Spleen (tissue), 11 donors: ENCODE measurements around the gene RANBP1. TPM values are rescaled to one million over a fixed set of nuclear protein-coding genes. Genes with fewer than 3 reads are reported as not detected.

Experiments
- DNase-seq: peaks from one replicate; pipeline ENCODE4 v3.0.0-alpha.2; 2020
- H3K27ac ChIP-seq, 8 donors: fragments of 200-600 bp; sonication (generic) in 7 of 8; 1 replicate in 4 of 8; 2 replicates in 4 of 8; pipeline versions ENCODE4 v1.5.0 to v1.8.0; 2016 to 2021; ENCODE audit warnings: inconsistent platforms in 4 of 8, mild to moderate bottlenecking in 4 of 8, moderate library complexity in 1 of 8
- H3K27me3 ChIP-seq, 7 donors: fragments of 200-600 bp; sonication (generic) in 6 of 7; replicated peaks in 1 of 7; 1 replicate in 4 of 7; 2 replicates in 3 of 7; pipeline versions ENCODE4 v1.5.0 to v1.8.0; 2016 to 2021; ENCODE audit warnings: inconsistent platforms in 3 of 7, mild to moderate bottlenecking in 1 of 7
- H3K36me3 ChIP-seq, 6 donors: fragments of 200-600 bp; sonication (generic) in 5 of 6; 1 replicate in 4 of 6; 2 replicates in 2 of 6; pipeline versions ENCODE4 v1.5.0 to v1.8.0; 2016 to 2021; ENCODE audit warnings: inconsistent platforms in 2 of 6
- H3K4me1 ChIP-seq, 6 donors: fragments of 200-600 bp; sonication (generic) in 5 of 6; 1 replicate in 3 of 6; 2 replicates in 3 of 6; pipeline versions ENCODE4 v1.5.0 to v1.8.0; 2016 to 2021; ENCODE audit warnings: inconsistent platforms in 3 of 6
- H3K4me3 ChIP-seq, 8 donors: fragments of 200-600 bp; sonication (generic) in 7 of 8; 1 replicate in 4 of 8; 2 replicates in 4 of 8; pipeline versions ENCODE4 v1.5.0 to v1.8.0; 2016 to 2021; ENCODE audit warnings: inconsistent platforms in 4 of 8, mild to moderate bottlenecking in 4 of 8, moderate library complexity in 2 of 8
- H3K9me3 ChIP-seq, 8 donors: fragments of 200-600 bp; sonication (generic) in 7 of 8; 1 replicate in 4 of 8; 2 replicates in 4 of 8; pipeline versions ENCODE4 v1.5.0 to v1.8.0; 2016 to 2021; ENCODE audit warnings: inconsistent platforms in 4 of 8
- POLR2A ChIP-seq, 3 donors: fragments of 450-650 bp; IDR thresholded peaks; one replicate each; pipeline ENCODE4 v1.5.1; 2017; ENCODE audit warnings: antibody characterized with exemption in 3 of 3, mild to moderate bottlenecking in 1 of 3
- POLR2AphosphoS5 ChIP-seq, 3 donors: sonication (generic); formaldehyde crosslinking; IDR thresholded peaks; one replicate each; pipeline ENCODE4 v1.5.1; 2017; ENCODE audit warnings: antibody characterized with exemption in 3 of 3
- WGBS, 5 donors: extraction: QIAGEN DNeasy Blood & Tissue Kit in 3 of 5; methylation state at CpG; one replicate each; pipeline versions ENCODE4 v1.1.5 to v1.1.7; 2013 to 2018; 5-methylcytosine and 5-hydroxymethylcytosine counted together
- intact Hi-C: fragments of 100-400 bp; cut with DNase I; formaldehyde crosslinking; loops from one replicate; pipeline ENCODE4 v1.15.0; 2023; ENCODE audit warnings: low total_unique reads
- polyA plus RNA-seq, 3 donors: library from polyadenylated mRNA; stranded (reverse); fragments of 200-250 nt; gene quantifications; one replicate each; pipeline ENCODE4 v1.2.1, GENCODE V29; 2013
- total RNA-seq, 7 donors: library from RNA; depleted of rRNA in 3 of 7; stranded (reverse); fragments of >200 nt in 3 of 7; fragmentation: NEBNext Ultra II Directional in 4 of 7; extraction: Animal tissue kit (Norgen Biotek cat#: 25700) in 4 of 7; gene quantifications; one replicate each; pipeline versions ENCODE4 v1.1.0 to v1.2.1, GENCODE V29; 2016 to 2021
- TF ChIP-seq, protein P1 (sequence below), 11 experiments: fragments of 200-600 bp in 7 of 11; fragments of 450-650 bp in 4 of 11; sonication (generic) in 4 of 11; IDR thresholded peaks in 8 of 11; conservative IDR thresholded peaks in 3 of 11; 1 replicate in 7 of 11; 2 replicates in 4 of 11; pipeline versions ENCODE4 v1.4.0 to v1.8.0; 2016 to 2021; ENCODE audit warnings: antibody characterized with exemption in 11 of 11, inconsistent platforms in 4 of 11, mild to moderate bottlenecking in 1 of 11
- donor health status: healthy with polysubstance abuse.
- donor health status: DM: no; HTN: no; CAD: no; lungs with moderate emphysema.
- donor health status: DM: no; HTN: no; CAD: no.
- donor health status: Bipolar disorder and iron deficiency.
- donor health status: healthy.
- donor health status: DM: no; HTN: no; CAD: no.
- donor health status: DM: yes; HTN: yes; CAD: no.

RANBP1 gene
- total and polyA plus RNA-seq, 10 donors = 52.6 to 111 (median 94.6) TPM

DNA sequence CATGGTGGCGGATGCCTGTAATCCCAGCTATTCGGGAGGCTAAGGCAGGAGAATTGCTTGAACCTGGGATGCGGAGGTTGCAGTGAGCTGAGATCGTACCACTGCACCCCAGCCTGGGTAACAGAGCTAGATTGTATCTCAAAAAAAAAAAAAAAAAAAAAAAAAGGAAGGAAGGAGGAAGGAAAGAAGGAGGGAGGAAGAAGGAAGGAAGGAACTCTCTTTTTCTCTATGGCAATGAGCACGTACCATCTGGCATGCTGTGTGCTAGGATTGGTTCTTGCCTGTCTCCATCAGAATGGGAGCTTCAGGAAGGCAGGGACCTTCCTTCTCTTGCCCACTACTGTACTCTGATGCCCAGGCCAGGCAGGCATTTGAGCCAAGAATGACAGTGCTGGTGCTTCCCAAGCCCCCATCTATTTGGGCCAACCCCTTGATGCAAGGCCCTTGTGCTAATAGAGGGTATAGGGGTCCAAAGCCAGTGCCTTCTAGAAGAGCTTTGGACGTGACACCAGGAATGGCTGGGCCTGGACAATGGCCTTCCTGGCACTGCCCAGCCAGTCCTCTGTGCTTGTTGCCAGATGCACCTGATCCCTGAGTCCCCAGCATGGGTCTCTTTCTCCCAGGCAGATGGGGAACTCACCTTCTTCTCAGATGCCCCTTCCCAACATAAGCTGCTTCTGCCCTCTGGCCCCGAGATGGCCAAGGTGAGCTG is 46.4 kb upstream of the RANBP1 start:
- no peak for TF ChIP-seq POLR2A (IDR thresholded peaks at IDR 0.05)
- TF ChIP-seq, protein P1, sequence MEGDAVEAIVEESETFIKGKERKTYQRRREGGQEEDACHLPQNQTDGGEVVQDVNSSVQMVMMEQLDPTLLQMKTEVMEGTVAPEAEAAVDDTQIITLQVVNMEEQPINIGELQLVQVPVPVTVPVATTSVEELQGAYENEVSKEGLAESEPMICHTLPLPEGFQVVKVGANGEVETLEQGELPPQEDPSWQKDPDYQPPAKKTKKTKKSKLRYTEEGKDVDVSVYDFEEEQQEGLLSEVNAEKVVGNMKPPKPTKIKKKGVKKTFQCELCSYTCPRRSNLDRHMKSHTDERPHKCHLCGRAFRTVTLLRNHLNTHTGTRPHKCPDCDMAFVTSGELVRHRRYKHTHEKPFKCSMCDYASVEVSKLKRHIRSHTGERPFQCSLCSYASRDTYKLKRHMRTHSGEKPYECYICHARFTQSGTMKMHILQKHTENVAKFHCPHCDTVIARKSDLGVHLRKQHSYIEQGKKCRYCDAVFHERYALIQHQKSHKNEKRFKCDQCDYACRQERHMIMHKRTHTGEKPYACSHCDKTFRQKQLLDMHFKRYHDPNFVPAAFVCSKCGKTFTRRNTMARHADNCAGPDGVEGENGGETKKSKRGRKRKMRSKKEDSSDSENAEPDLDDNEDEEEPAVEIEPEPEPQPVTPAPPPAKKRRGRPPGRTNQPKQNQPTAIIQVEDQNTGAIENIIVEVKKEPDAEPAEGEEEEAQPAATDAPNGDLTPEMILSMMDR (IDR thresholded peaks at IDR 0.05 in 8 of 11, conservative IDR thresholded peaks at IDR 0.05 in 3 of 11) = no peak
- no peak for TF ChIP-seq POLR2AphosphoS5 (IDR thresholded peaks at IDR 0.05)
- H3K9me3 ChIP-seq = no peaks in the 10 kb centered on the region
- H3K4me3 ChIP-seq = no peak overlapping the region
- 83 to 92% (median 89%) methylated on average over 7 of the region's 7 CpGs for WGBS, 5 donors
- intact Hi-C loops = no loop called here
- no peaks in the 10 kb centered on the region for H3K4me1 ChIP-seq
- no peak overlapping the region for H3K27ac ChIP-seq
- H3K36me3 ChIP-seq = peaks cover 0 to 23% (median 3%) of the 10 kb centered on the region in 6 donors
- H3K27me3 ChIP-seq = no peaks in the 10 kb centered on the region
- DNase-seq = no peak

DNA sequence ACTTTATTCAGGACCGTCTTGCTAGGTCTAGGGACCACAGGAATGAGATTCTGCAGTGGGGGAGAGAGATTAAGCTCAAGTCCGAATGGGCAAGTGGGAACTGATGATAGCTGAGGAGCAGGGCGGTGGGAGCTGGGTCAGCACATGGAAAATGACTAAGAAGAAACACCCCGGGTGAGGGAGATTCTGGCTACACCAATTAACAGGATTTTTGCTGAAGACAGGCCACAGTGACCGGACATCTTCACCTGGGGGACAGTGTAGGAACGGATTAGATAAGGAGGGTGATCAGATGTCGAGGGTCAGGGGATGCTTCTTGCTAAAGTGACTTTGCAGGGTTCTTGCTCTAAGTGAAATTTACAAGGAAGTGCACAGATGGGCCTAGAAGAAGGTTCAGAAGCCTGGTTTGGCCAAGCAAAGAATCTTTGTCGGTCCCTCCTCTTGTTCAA is 44.4 kb upstream of the RANBP1 start:
- WGBS, 5 donors = 88 to 92% (median 91%) methylated on average over 8 of the region's 8 CpGs
- TF ChIP-seq POLR2AphosphoS5 (IDR thresholded peaks at IDR 0.05) (no peak), POLR2A (IDR thresholded peaks at IDR 0.05) (no peak)
- TF ChIP-seq, protein P1 (IDR thresholded peaks at IDR 0.05 in 8 of 11, conservative IDR thresholded peaks at IDR 0.05 in 3 of 11) = no peak
- H3K4me3 ChIP-seq = no peak overlapping the region
- peak; percentile 4 for DNase-seq
- intact Hi-C loops = no loop called here
- no peaks in the 10 kb centered on the region for H3K9me3 ChIP-seq
- no peaks in the 10 kb centered on the region for H3K27me3 ChIP-seq
- no peaks in the 10 kb centered on the region for H3K4me1 ChIP-seq
- H3K36me3 ChIP-seq = peaks cover 0 to 3% (median 0%) of the 10 kb centered on the region in 6 donors
- H3K27ac ChIP-seq = no peak overlapping the region

DNA sequence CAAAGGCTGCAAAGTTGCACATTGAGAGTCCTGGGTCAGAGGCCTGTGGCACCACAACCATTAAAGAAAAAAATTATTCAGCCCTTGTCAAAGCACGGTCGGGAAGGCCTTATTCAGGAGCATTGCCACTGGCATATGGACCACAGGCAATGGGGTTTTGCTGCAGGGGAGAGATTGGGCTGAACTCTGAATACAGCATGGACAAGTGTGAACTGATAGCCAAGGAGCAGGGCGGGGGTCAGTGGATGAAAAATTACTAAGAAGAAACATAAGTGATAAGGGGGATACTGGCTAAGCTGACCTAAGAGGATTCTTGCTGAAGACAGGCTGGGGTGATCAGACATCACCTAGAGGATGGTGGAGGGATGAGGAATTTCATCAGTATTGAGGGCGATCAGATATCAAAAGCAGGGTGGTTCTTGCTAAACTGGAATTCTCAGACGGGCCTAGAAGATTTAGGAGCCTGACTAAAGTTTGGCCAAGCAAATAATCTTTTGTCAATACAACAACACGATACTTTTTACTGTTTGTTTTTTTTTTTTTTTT is 39.2 kb upstream of the RANBP1 start:
- DNase-seq = peak; percentile 27
- Histone ChIP-seq H3K9me3 (no peaks in the 10 kb centered on the region), H3K36me3 (no peaks in the 10 kb centered on the region), H3K4me3 (no peak overlapping the region), H3K4me1 (peaks cover 10 to 25% (median 19%) of the 10 kb centered on the region in 6 donors), H3K27me3 (no peaks in the 10 kb centered on the region), H3K27ac (no peak overlapping the region)
- no peak for TF ChIP-seq POLR2AphosphoS5 (IDR thresholded peaks at IDR 0.05)
- TF ChIP-seq, protein P1 (IDR thresholded peaks at IDR 0.05 in 8 of 11, conservative IDR thresholded peaks at IDR 0.05 in 3 of 11) = no peak
- TF ChIP-seq POLR2A (IDR thresholded peaks at IDR 0.05) = no peak
- 76 to 88% (median 81%) methylated on average over 6 of the region's 6 CpGs for WGBS, 5 donors
- intact Hi-C loops = no loop called here

DNA sequence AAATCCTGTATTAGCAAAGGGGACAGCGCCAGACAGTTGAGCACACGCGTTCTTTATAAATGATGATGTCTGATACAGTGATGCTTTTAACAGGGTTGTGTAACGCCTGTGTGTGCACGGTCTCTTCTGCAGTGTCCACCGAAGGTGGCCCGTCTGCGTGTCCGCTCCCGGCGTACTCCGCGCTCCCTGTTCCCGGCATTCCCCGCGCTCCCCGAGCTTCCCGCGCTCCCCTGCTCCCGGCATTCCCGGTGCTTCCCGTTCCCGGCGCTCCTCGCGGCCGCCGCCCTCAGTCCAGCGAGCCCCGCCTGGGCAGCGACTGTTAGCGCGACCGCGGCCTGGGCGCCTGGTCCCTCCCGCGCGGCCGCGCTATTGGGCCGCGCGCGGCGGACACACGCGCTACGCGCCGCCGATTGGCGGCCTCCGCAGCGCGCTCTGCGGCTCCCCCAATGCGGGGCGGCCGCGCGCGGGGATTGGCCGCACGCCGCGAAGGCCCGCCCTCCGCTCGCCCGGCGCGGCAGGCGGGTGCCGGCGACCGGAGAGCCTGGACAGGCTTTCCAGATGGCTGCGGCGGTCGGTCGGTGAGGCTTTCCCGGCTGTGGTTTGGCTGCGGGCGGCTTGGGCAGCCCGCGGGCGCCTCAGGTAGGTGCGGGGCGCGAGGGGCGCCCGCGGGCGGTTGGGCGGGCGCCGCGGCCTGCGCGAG is 36.0 kb upstream of the RANBP1 start, which contains the start of gene DGCR8:
Gene DGCR8, plus strand, starts transcription at position 497 of the 700 bp plus-strand sequence. CDS start 5,723 bp downstream, outside the sequence.
- Histone ChIP-seq H3K4me3 (peak within 1 kb of the TSS; percentile 67 to 94 (median 81)), H3K36me3 (no peaks in the 10 kb centered on the region), H3K9me3 (no peaks in the 10 kb centered on the region), H3K4me1 (peaks cover 18 to 57% (median 50%) of the 10 kb centered on the region in 6 donors), H3K27me3 (no peaks in the 10 kb centered on the region), H3K27ac (peak within 1 kb of the TSS; percentile 70 to 91 (median 88))
- peak; percentile 95 for DNase-seq
- intact Hi-C loops = no loop called here
- TF ChIP-seq, protein P1 (IDR thresholded peaks at IDR 0.05 in 8 of 11, conservative IDR thresholded peaks at IDR 0.05 in 3 of 11) = no peak
- TF ChIP-seq POLR2AphosphoS5 (IDR thresholded peaks at IDR 0.05) = peak; percentile 83 to 87 (median 87)
- WGBS, 5 donors = 0 to 1% (median 0%) methylated on average over 9 to 100 of the region's 100 CpGs
